ENCODE results near the gene GLI3.

DNA sequence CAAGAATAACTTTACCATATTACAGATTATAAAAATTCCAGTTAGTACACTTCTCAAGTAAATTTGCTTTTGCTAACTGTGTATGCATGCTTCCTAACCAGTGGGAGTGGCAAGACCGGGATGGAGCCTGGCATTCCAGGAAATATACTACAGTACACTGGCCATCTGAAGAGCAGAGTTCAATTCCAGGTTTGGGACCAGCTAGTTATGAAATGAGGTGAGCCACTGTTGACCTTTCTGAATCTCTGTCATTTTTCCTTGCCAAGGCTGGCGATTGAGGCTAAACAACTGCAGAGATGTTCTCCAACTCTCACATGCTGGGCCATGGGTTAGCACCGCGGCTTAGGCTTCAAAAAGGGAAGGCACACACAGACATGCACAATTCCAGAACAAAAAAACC, 258.2 kb downstream of the GLI3 start:
- TF ChIP-seq CTCF (IDR thresholded peaks at IDR 0.05; ENCODE audit: insufficient read depth, low read depth, low read length) (no peak), EZH2 (IDR thresholded peaks at IDR 0.05; ENCODE audit: insufficient read depth, low read length) (no peak)
